ENCODE data around the gene ZNRF3. TPM values are rescaled to one million over a fixed set of nuclear protein-coding genes. Genes with fewer than 3 reads are reported as not detected.

ZNRF3 gene
- total RNA-seq, 3 donors from 2014 or later = 5.5 to 10.6 (median 5.8) TPM

- peaks cover 17% of the 10 kb centered on the region for H3K4me1 ChIP-seq (ENCODE audit: low read depth)
- no peaks in the 10 kb centered on the region for H3K9me3 ChIP-seq
- DNase-seq (no peak), ATAC-seq (no peak)
- no peak overlapping the region for H3K4me3 ChIP-seq
- no peaks in the 10 kb centered on the region for H3K36me3 ChIP-seq (ENCODE audit: low read depth)
- no peak for TF ChIP-seq CTCF (IDR thresholded peaks at IDR 0.05)
- intact Hi-C loops (cut with DNase I, micrococcal nuclease) = loop anchor here in 1 of 2 donors (5.0 kb wide), 1 partner anchor 184 kb away; no protein-coding TSS in a partner anchor
These were observed 158.0 kb downstream of the ZNRF3 start for GRCh38 chr22:29041408-29041807.

- DNase-seq = no peak
- no peaks in the 10 kb centered on the region for H3K36me3 ChIP-seq (ENCODE audit: low read depth)
- no peak for ATAC-seq
- peaks cover 8% of the 10 kb centered on the region for H3K4me1 ChIP-seq (ENCODE audit: low read depth)
- intact Hi-C loops (cut with DNase I, micrococcal nuclease) = loop anchor here in 1 of 2 donors (5.0 kb wide), 1 partner anchor 187 kb away; no protein-coding TSS in a partner anchor
- no peaks in the 10 kb centered on the region for H3K9me3 ChIP-seq
- TF ChIP-seq CTCF (IDR thresholded peaks at IDR 0.05) = no peak
- no peak overlapping the region for H3K4me3 ChIP-seq
These were observed 160.7 kb downstream of the ZNRF3 start for GRCh38 chr22:29043906-29044575.

- no peaks in the 10 kb centered on the region for H3K36me3 ChIP-seq (ENCODE audit: low read depth)
- intact Hi-C loops (cut with DNase I, micrococcal nuclease) = loop anchor here in 1 of 2 donors (5.0 kb wide), 1 partner anchor 187 kb away; no protein-coding TSS in a partner anchor
- ATAC-seq = no peak
These were observed 161.3 kb downstream of the ZNRF3 start for GRCh38 chr22:29044657-29045176.

GRCh38 chr22:29048822-29049654 lies 165.7 kb downstream of the ZNRF3 start:
- intact Hi-C loops (cut with DNase I, micrococcal nuclease) = no loop called here
- ATAC-seq (no peak), DNase-seq (no peak)
- Histone ChIP-seq H3K9me3 (no peaks in the 10 kb centered on the region), H3K36me3 (ENCODE audit: low read depth) (no peaks in the 10 kb centered on the region), H3K4me3 (no peak overlapping the region), H3K4me1 (ENCODE audit: low read depth) (no peaks in the 10 kb centered on the region)
- no peak for TF ChIP-seq CTCF (IDR thresholded peaks at IDR 0.05)

More at GRCh38 chr22:29044657-29045176, 161.3 kb downstream of the ZNRF3 start:
- H3K4me3 ChIP-seq = no peak overlapping the region
- DNase-seq = no peak
- peaks cover 8% of the 10 kb centered on the region for H3K4me1 ChIP-seq (ENCODE audit: low read depth)
- TF ChIP-seq CTCF (IDR thresholded peaks at IDR 0.05) = no peak
- H3K9me3 ChIP-seq = no peaks in the 10 kb centered on the region

GRCh38 chr22:29049655-29050263 lies 166.4 kb downstream of the ZNRF3 start:
- Histone ChIP-seq H3K36me3 (ENCODE audit: low read depth) (no peaks in the 10 kb centered on the region), H3K9me3 (no peaks in the 10 kb centered on the region), H3K4me3 (no peak overlapping the region), H3K4me1 (ENCODE audit: low read depth) (no peaks in the 10 kb centered on the region)
- TF ChIP-seq CTCF (IDR thresholded peaks at IDR 0.05) = no peak
- intact Hi-C loops (cut with DNase I, micrococcal nuclease) = no loop called here
- DNase-seq = no peak
- no peak for ATAC-seq

Data from mucosa of descending colon (tissue), 3 donors.